Measurements from ENCODE around the gene CD47.

The CD47 gene

DNA sequence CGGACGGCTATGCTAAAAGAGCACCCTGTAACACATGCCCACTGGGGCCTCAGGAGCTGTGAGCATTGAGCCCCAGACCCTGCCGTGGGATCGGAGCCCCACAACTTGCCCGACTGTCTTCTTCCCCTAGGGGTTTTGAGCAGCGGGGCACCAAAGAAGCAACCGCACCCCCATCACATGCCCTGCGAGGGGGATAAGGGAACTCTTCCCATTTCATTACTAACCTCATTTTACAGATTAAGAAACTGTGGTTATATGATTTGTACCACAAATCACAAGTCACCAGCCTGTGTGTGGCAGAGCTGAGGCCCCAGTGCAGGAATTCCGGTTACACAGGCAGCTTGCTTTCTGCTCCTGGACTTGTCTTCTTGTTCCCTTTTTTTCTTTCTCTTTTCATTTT, 86.2 kb downstream of the CD47 start:
- DNase-seq (ENCODE audit: low read depth, low spot score): no peak
- Histone ChIP-seq H3K27ac (no peak overlapping the region), H3K36me3 (ENCODE audit: insufficient read depth, low read length) (no peaks in the 10 kb centered on the region), H3K9ac (ENCODE audit: insufficient read length) (no peak overlapping the region), H3K9me3 (ENCODE audit: low read depth, low read length) (no peaks in the 10 kb centered on the region), H3K4me3 (no peak overlapping the region)
- TF ChIP-seq FOXP2 (optimal IDR thresholded peaks at IDR 0.05; ENCODE audit: control extremely low read depth, extremely low read length, insufficient read depth) (no peak), EZH2 (IDR thresholded peaks at IDR 0.05) (no peak), POLR2AphosphoS5 (IDR thresholded peaks at IDR 0.05; ENCODE audit: borderline replicate concordance, low read depth, low read length) (no peak)

GRCh38 chr3:108001457-108001856, 89.4 kb downstream of the CD47 start:
- H3K36me3 ChIP-seq (ENCODE audit: insufficient read depth, low read length): no peaks in the 10 kb centered on the region
- H3K4me3 ChIP-seq: no peak overlapping the region
- no peaks in the 10 kb centered on the region for H3K9me3 ChIP-seq (ENCODE audit: low read depth, low read length)
- DNase-seq (ENCODE audit: low read depth, low spot score): no peak
- TF ChIP-seq POLR2AphosphoS5 (IDR thresholded peaks at IDR 0.05; ENCODE audit: borderline replicate concordance, low read depth, low read length): no peak
- TF ChIP-seq EZH2 (IDR thresholded peaks at IDR 0.05): no peak
- no peak for TF ChIP-seq FOXP2 (optimal IDR thresholded peaks at IDR 0.05; ENCODE audit: control extremely low read depth, extremely low read length, insufficient read depth)
- H3K27ac ChIP-seq: no peak overlapping the region
- H3K9ac ChIP-seq (ENCODE audit: insufficient read length): no peak overlapping the region

GRCh38 chr3:107999215-107999775, 91.5 kb downstream of the CD47 start:
- no peak for TF ChIP-seq POLR2AphosphoS5 (IDR thresholded peaks at IDR 0.05; ENCODE audit: borderline replicate concordance, low read depth, low read length)
- no peak for TF ChIP-seq EZH2 (IDR thresholded peaks at IDR 0.05)
- TF ChIP-seq FOXP2 (optimal IDR thresholded peaks at IDR 0.05; ENCODE audit: control extremely low read depth, extremely low read length, insufficient read depth): no peak
- Histone ChIP-seq H3K9me3 (ENCODE audit: low read depth, low read length) (no peaks in the 10 kb centered on the region), H3K27ac (no peak overlapping the region), H3K36me3 (ENCODE audit: insufficient read depth, low read length) (no peaks in the 10 kb centered on the region), H3K4me3 (no peak overlapping the region), H3K9ac (ENCODE audit: insufficient read length) (no peak overlapping the region)
- no peak for DNase-seq (ENCODE audit: low read depth, low spot score)

DNA sequence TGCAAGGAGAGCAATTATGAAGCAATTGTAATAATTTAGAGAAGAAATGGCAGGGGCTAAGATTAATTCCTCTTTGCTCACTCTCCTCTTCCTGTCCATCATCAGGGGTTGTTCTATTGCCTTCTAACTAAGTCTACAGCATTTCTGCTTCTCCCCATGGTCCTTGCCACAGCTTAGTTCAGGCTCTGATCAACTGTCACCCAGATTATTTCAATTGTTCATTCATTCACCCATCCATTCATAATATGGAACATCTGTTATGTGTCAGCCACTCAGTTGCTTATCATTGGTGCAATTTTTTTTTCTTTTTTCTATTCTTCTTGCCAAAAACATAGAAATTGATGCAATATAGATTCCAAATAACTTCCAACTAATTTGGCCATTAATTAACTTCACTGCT, 93.2 kb downstream of the CD47 start:
- no peak for TF ChIP-seq POLR2AphosphoS5 (IDR thresholded peaks at IDR 0.05; ENCODE audit: borderline replicate concordance, low read depth, low read length)

GRCh38 chr3:107995823-107996222, 95.0 kb downstream of the CD47 start:
- DNase-seq (ENCODE audit: low read depth, low spot score): no peak
- Histone ChIP-seq H3K9me3 (ENCODE audit: low read depth, low read length) (no peaks in the 10 kb centered on the region), H3K4me3 (no peak overlapping the region), H3K27ac (no peak overlapping the region), H3K9ac (ENCODE audit: insufficient read length) (no peak overlapping the region), H3K36me3 (ENCODE audit: insufficient read depth, low read length) (no peaks in the 10 kb centered on the region)
- TF ChIP-seq FOXP2 (optimal IDR thresholded peaks at IDR 0.05; ENCODE audit: control extremely low read depth, extremely low read length, insufficient read depth) (no peak), EZH2 (IDR thresholded peaks at IDR 0.05) (no peak), POLR2AphosphoS5 (IDR thresholded peaks at IDR 0.05; ENCODE audit: borderline replicate concordance, low read depth, low read length) (no peak)

More for the DNA sequence above, 93.2 kb downstream of the CD47 start:
- no peak for DNase-seq (ENCODE audit: low read depth, low spot score)
- H3K4me3 ChIP-seq: no peak overlapping the region
- H3K9me3 ChIP-seq (ENCODE audit: low read depth, low read length): no peaks in the 10 kb centered on the region
- H3K9ac ChIP-seq (ENCODE audit: insufficient read length): no peak overlapping the region
- H3K36me3 ChIP-seq (ENCODE audit: insufficient read depth, low read length): no peaks in the 10 kb centered on the region
- H3K27ac ChIP-seq: no peak overlapping the region

DNA sequence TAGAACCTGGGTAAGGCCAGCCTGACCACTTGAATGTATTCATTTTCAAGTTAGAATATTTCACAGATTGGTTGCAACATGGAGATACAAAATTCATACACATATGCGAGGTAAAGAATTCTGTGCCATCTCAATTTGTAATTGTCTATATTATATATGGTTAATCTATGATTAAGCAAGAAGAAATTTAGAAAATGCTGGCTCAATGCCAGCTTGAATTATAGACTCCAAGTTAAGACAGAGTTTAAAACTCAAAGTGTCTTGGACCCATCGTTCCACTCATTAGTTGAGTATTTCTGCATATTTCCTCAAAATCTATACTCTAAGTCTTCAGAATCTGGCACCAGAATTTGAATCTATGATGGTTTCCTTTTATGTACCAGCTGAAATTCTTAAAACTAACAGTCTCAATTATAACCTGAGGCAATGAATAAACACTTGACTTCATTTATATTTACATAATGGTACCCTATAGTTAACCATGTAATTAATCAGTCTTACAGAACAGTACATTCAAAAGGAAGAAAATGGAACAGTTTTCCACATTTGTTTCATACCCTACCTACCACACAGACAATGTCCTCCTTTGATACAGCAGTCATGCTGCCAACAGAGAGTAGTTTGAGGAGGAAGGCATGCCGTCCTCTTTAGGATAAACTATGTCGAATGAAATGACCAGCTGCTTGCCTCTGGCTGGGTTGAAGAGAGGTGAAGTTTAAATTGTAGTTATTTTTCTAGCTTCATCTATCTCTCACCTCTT, 95.7 kb downstream of the CD47 start:
- Histone ChIP-seq H3K4me3 (no peak overlapping the region), H3K9me3 (ENCODE audit: low read depth, low read length) (no peaks in the 10 kb centered on the region), H3K36me3 (ENCODE audit: insufficient read depth, low read length) (no peaks in the 10 kb centered on the region), H3K9ac (ENCODE audit: insufficient read length) (no peak overlapping the region), H3K27ac (no peak overlapping the region)
- DNase-seq (ENCODE audit: low read depth, low spot score): no peak
- no peak for TF ChIP-seq FOXP2 (optimal IDR thresholded peaks at IDR 0.05; ENCODE audit: control extremely low read depth, extremely low read length, insufficient read depth)
- no peak for TF ChIP-seq EZH2 (IDR thresholded peaks at IDR 0.05)
- TF ChIP-seq POLR2AphosphoS5 (IDR thresholded peaks at IDR 0.05; ENCODE audit: borderline replicate concordance, low read depth, low read length): no peak

DNA sequence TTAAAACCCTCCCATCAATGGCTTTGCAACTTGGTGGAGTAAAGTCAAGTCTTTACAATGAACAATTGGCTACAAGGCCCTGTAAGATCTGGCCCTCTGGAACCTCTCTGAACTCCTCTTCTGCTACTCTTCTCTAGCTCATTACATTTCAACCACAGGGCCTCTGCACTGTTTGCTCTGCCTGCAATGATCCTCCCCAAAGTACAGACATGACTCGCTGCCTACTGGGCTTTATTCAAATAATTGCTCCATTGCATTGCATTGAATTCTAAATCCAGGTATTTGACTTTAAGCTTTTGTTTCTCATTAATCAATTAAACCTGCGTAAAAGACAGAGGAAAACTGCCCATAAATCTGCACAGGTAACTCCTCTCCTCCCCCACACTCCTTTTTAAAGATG, 96.7 kb downstream of the CD47 start:
- TF ChIP-seq FOXP2 (optimal IDR thresholded peaks at IDR 0.05; ENCODE audit: control extremely low read depth, extremely low read length, insufficient read depth) (no peak), EZH2 (IDR thresholded peaks at IDR 0.05) (no peak), POLR2AphosphoS5 (IDR thresholded peaks at IDR 0.05; ENCODE audit: borderline replicate concordance, low read depth, low read length) (no peak)
- no peak overlapping the region for H3K4me3 ChIP-seq
- DNase-seq (ENCODE audit: low read depth, low spot score): no peak
- no peak overlapping the region for H3K9ac ChIP-seq (ENCODE audit: insufficient read length)
- H3K9me3 ChIP-seq (ENCODE audit: low read depth, low read length): no peaks in the 10 kb centered on the region
- H3K27ac ChIP-seq: no peak overlapping the region
- no peaks in the 10 kb centered on the region for H3K36me3 ChIP-seq (ENCODE audit: insufficient read depth, low read length)

DNA sequence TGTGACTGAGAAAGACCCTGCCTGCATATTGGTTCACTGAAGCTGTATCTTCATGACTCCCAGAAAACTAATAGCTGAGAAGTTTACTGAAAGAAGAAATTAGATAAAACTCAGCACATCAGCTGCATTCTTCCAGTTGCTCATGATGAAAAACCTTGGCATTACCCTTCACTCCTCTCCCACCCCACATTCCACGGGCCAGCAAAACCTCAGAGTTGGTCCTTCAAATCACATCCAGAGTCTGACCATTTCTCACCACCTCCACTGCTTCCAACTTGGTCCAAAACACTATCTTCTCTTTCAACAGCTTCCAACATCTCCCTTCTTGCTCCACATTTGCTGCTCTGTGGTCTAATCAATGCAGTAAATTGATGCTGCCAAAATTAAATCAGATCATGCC, 97.1 kb downstream of the CD47 start:
- TF ChIP-seq FOXP2 (optimal IDR thresholded peaks at IDR 0.05; ENCODE audit: control extremely low read depth, extremely low read length, insufficient read depth) (no peak), EZH2 (IDR thresholded peaks at IDR 0.05) (no peak), POLR2AphosphoS5 (IDR thresholded peaks at IDR 0.05; ENCODE audit: borderline replicate concordance, low read depth, low read length) (no peak)
- DNase-seq (ENCODE audit: low read depth, low spot score): no peak

More for the DNA sequence above, 97.1 kb downstream of the CD47 start:
- Histone ChIP-seq H3K4me3 (no peak overlapping the region), H3K27ac (no peak overlapping the region), H3K36me3 (ENCODE audit: insufficient read depth, low read length) (no peaks in the 10 kb centered on the region), H3K9ac (ENCODE audit: insufficient read length) (no peak overlapping the region), H3K9me3 (ENCODE audit: low read depth, low read length) (no peaks in the 10 kb centered on the region)
